CD14-positive monocyte (primary cell): Measurements from ENCODE around the gene PARP8. TPM values are rescaled to one million over a fixed set of nuclear protein-coding genes. Genes with fewer than 3 reads are reported as not detected.
A peak's percentile ranks its signal among the peaks of the same experiment; 100 is the strongest.
"Not testable (repeated sequence)": the region's sequence is repeated elsewhere in the genome, so short reads cannot be mapped to it uniquely, and the experiment has no call there.

Experiments
- DNase-seq, 3 donors: peaks; one replicate each; pipeline ENCODE4 v3.0.0-alpha.2; 2011 to 2022
- H2AFZ ChIP-seq: 2 replicates; pipeline ENCODE4 v1.6.0; 2012; ENCODE audit warnings: mild to moderate bottlenecking, low read depth, low read length, inconsistent platforms; ENCODE audit not compliant: insufficient read depth, poor library complexity, severe bottlenecking
- H3K27ac ChIP-seq, 2 donors: 1 replicate in 1 of 2; 2 replicates in 1 of 2; pipeline ENCODE4 v1.5.1; 2012 to 2013; ENCODE audit warnings: low read length in 2 of 2, control low read depth in 1 of 2, inconsistent platforms in 1 of 2, low read depth in 1 of 2, mild to moderate bottlenecking in 1 of 2
- H3K27me3 ChIP-seq, 2 donors: one replicate each; pipeline versions ENCODE4 v1.6.0 to v1.6.1; 2011 to 2013; ENCODE audit warnings: low read length in 2 of 2; ENCODE audit not compliant: control insufficient read depth in 2 of 2, insufficient read depth in 2 of 2
- H3K36me3 ChIP-seq, 2 donors: replicated peaks in 1 of 2; 1 replicate in 1 of 2; 2 replicates in 1 of 2; pipeline versions ENCODE4 v1.5.1 to v1.6.1; 2012 to 2013; ENCODE audit warnings: low read length in 2 of 2, control low read depth in 1 of 2, inconsistent platforms in 1 of 2, mild to moderate bottlenecking in 1 of 2; ENCODE audit not compliant: insufficient read depth in 2 of 2, control insufficient read depth in 1 of 2
- H3K4me1 ChIP-seq, 2 donors: 1 replicate in 1 of 2; 2 replicates in 1 of 2; pipeline versions ENCODE4 v1.5.1 to v1.6.1; 2012 to 2013; ENCODE audit warnings: low read length in 2 of 2, control low read depth in 1 of 2, inconsistent platforms in 1 of 2, mild to moderate bottlenecking in 1 of 2, moderate library complexity in 1 of 2; ENCODE audit not compliant: insufficient read depth in 2 of 2, control insufficient read depth in 1 of 2
- H3K4me2 ChIP-seq: replicated peaks from 2 replicates; pipeline ENCODE3; 2012; ENCODE audit warnings: low read length, moderate library complexity, mild to moderate bottlenecking; ENCODE audit not compliant: poor library complexity, severe bottlenecking; ENCODE audit errors: extremely low read depth
- H3K4me3 ChIP-seq, 3 experiments: fragments of 200-600 bp in 1 of 3; sonication (generic) in 1 of 3; replicated peaks in 1 of 3; 1 replicate in 2 of 3; 2 replicates in 1 of 3; pipeline ENCODE4 v1.5.1; 2011 to 2013; ENCODE audit warnings: low read length in 3 of 3, mild to moderate bottlenecking in 3 of 3, control low read depth in 2 of 3, low read depth in 2 of 3, inconsistent platforms in 1 of 3, moderate library complexity in 1 of 3
- H3K79me2 ChIP-seq: 2 replicates; pipeline ENCODE4 v1.6.0; 2012; ENCODE audit warnings: mild to moderate bottlenecking, control low read depth, inconsistent platforms, low read length, moderate library complexity; ENCODE audit not compliant: insufficient read depth
- H3K9ac ChIP-seq: 2 replicates; pipeline ENCODE4 v1.6.0; 2017; ENCODE audit warnings: low read length, mild to moderate bottlenecking; ENCODE audit not compliant: insufficient read depth, poor library complexity, severe bottlenecking
- H3K9me3 ChIP-seq, 2 donors: replicated peaks in 1 of 2; 1 replicate in 1 of 2; 2 replicates in 1 of 2; pipeline versions ENCODE4 v1.5.1 to v1.6.1; 2012 to 2013; ENCODE audit warnings: low read length in 2 of 2, control low read depth in 1 of 2; ENCODE audit not compliant: control insufficient read depth in 1 of 2, insufficient read depth in 1 of 2
- H4K20me1 ChIP-seq: 2 replicates; pipeline ENCODE4 v1.6.0; 2012; ENCODE audit warnings: mild to moderate bottlenecking, low read length, control low read depth, moderate library complexity; ENCODE audit not compliant: insufficient read depth
- H3K27ac Mint-ChIP-seq, 7 donors: one replicate each; pipeline ENCODE4 v1.8.0; 2020; ENCODE audit warnings: mild to moderate bottlenecking in 7 of 7, mixed read lengths in 7 of 7, moderate library complexity in 6 of 7, inconsistent platforms in 2 of 7
- H3K27me3 Mint-ChIP-seq, 3 donors: one replicate each; pipeline ENCODE4 v1.8.0; 2021 to 2022; ENCODE audit warnings: low read depth in 3 of 3, mild to moderate bottlenecking in 3 of 3, mixed read lengths in 3 of 3, moderate library complexity in 3 of 3, inconsistent platforms in 1 of 3
- H3K36me3 Mint-ChIP-seq, 2 donors: one replicate each; pipeline ENCODE4 v1.8.0; 2020; ENCODE audit warnings: mixed read lengths in 2 of 2, inconsistent platforms in 1 of 2, mild to moderate bottlenecking in 1 of 2
- H3K4me1 Mint-ChIP-seq: one replicate; pipeline ENCODE4 v1.8.0; 2020; ENCODE audit warnings: mild to moderate bottlenecking, mixed read lengths
- H3K4me3 Mint-ChIP-seq, 2 donors: one replicate each; pipeline ENCODE4 v1.8.0; 2020; ENCODE audit warnings: mild to moderate bottlenecking in 2 of 2, mixed read lengths in 2 of 2, moderate library complexity in 1 of 2
- H3K9me3 Mint-ChIP-seq, 7 donors: one replicate each; pipeline ENCODE4 v1.8.0; 2020 to 2022; ENCODE audit warnings: mixed read lengths in 7 of 7, mild to moderate bottlenecking in 6 of 7, moderate library complexity in 6 of 7, inconsistent platforms in 2 of 7
- CTCF ChIP-seq: fragments of 200-600 bp; IDR thresholded peaks from one replicate; pipeline ENCODE4 v1.8.0; 2022; ENCODE audit warnings: antibody characterized with exemption, mild to moderate bottlenecking
- WGBS: methylation state at CpG from one replicate; pipeline ENCODE4 v1.1.5; 2013; ENCODE audit warnings: missing lambda C conversion rate; ENCODE audit not compliant: insufficient coverage; 5-methylcytosine and 5-hydroxymethylcytosine counted together
- intact Hi-C, 2 donors: fragments of 100-400 bp; cut with micrococcal nuclease; formaldehyde crosslinking; loops; one replicate each; pipeline versions ENCODE4 v1.15.0 to v1.15.1; 2023
- polyA plus RNA-seq, 3 donors: library from polyadenylated mRNA; depleted of rRNA in 1 of 3; unstranded in 2 of 3; stranded (reverse) in 1 of 3; fragments of 300-500 nt in 2 of 3; fragments of >200 nt in 1 of 3; fragmentation: Illumina TruSeq in 2 of 3; gene quantifications; 1 replicate in 2 of 3; 2 replicates in 1 of 3; pipeline ENCODE4 v1.2.3, GENCODE V29; 2012 to 2021

The PARP8 gene
- polyA plus RNA-seq, 3 donors, result 27.5 to 170 (median 40.6) TPM

- H3K4me1 Mint-ChIP-seq, result peaks cover 75% of the 10 kb centered on the region
- TF ChIP-seq CTCF, result no peak
- Histone ChIP-seq H3K27ac (peak overlapping the region in 1 of 2 donors; percentile 72), H3K9me3 (no peaks in the 10 kb centered on the region), H3K4me3 (peak overlapping the region in 1 of 3 experiments; percentile 35), H3K79me2 (peaks cover 100% of the 10 kb centered on the region), H3K4me1 (peaks cover 32 to 68% of the 10 kb centered on the region in 2 donors), H4K20me1 (peaks cover 64% of the 10 kb centered on the region), H2AFZ (no peak overlapping the region), H3K36me3 (no peaks in the 10 kb centered on the region), H3K4me2 (no peak overlapping the region), H3K9ac (no peak overlapping the region), H3K27me3 (no peaks in the 10 kb centered on the region)
- WGBS, result no CpG with 5 or more reads among the region's 2 CpGs
- peak overlapping the region; percentile 45 to 84 (median 66) for H3K27ac Mint-ChIP-seq
- peak in 1 of 3 donors; percentile 68 for DNase-seq
- H3K27me3 Mint-ChIP-seq, result no peaks in the 10 kb centered on the region
- no peaks in the 10 kb centered on the region for H3K9me3 Mint-ChIP-seq
- H3K36me3 Mint-ChIP-seq, result peaks cover 27 to 28% of the 10 kb centered on the region in 2 donors
- H3K4me3 Mint-ChIP-seq, result no peak overlapping the region
- intact Hi-C loops, result no loop called here
Measured at GRCh38 chr5:50672663-50673062, 6.2 kb downstream of the PARP8 start.

GRCh38 chr5:50673444-50673843, 7.0 kb downstream of the PARP8 start:
- H3K4me1 Mint-ChIP-seq, result peaks cover 75% of the 10 kb centered on the region
- H3K4me3 Mint-ChIP-seq, H3K27me3 Mint-ChIP-seq, H3K27me3 ChIP-seq, H3K36me3 ChIP-seq, H2AFZ ChIP-seq, intact Hi-C loops, H3K4me3 ChIP-seq, H3K9ac ChIP-seq, H3K9me3 ChIP-seq, H3K4me2 ChIP-seq, H3K9me3 Mint-ChIP-seq, DNase-seq: not testable (repeated sequence)
- Histone ChIP-seq H4K20me1 (peaks cover 69% of the 10 kb centered on the region), H3K79me2 (peaks cover 100% of the 10 kb centered on the region), H3K27ac (peak overlapping the region in 1 of 2 donors; percentile 41), H3K4me1 (peaks cover 33 to 68% of the 10 kb centered on the region in 2 donors)
- H3K27ac Mint-ChIP-seq, result peak overlapping the region in 1 of 7 donors; percentile 3
- 100% methylated on average over 1 of the region's 3 CpGs for WGBS
- peaks cover 27 to 28% of the 10 kb centered on the region in 2 donors for H3K36me3 Mint-ChIP-seq
